IPS DF 6.9 (cell line): ENCODE results near the gene PBX1.

Experiments used
- DNase-seq: peaks from one replicate; pipeline ENCODE4 v3.0.0-alpha.2; 2013; ENCODE audit warnings: low read depth, low spot score
- H3K27ac ChIP-seq: one replicate; pipeline ENCODE4 v1.5.1; 2013; ENCODE audit warnings: low read length, control low read depth
- H3K27me3 ChIP-seq: 2 replicates; pipeline ENCODE4 v1.6.1; 2013; ENCODE audit warnings: mild to moderate bottlenecking, low read length; ENCODE audit not compliant: control insufficient read depth, insufficient read depth
- H3K36me3 ChIP-seq: 2 replicates; pipeline ENCODE4 v1.6.1; 2013; ENCODE audit warnings: low read length; ENCODE audit not compliant: control insufficient read depth, insufficient read depth
- H3K4me1 ChIP-seq: 2 replicates; pipeline ENCODE4 v1.6.1; 2013; ENCODE audit warnings: low read length; ENCODE audit not compliant: control insufficient read depth, insufficient read depth
- H3K4me3 ChIP-seq: 2 replicates; pipeline ENCODE4 v1.5.1; 2013; ENCODE audit warnings: mild to moderate bottlenecking, low read length
- H3K9me3 ChIP-seq: 2 replicates; pipeline ENCODE4 v1.6.1; 2013; ENCODE audit warnings: low read length, inconsistent platforms; ENCODE audit not compliant: control insufficient read depth, insufficient read depth
- WGBS: extraction: QIAGEN DNeasy Blood & Tissue Kit; methylation state at CpG from one replicate; pipeline ENCODE4 v1.1.7; 2013; ENCODE audit warnings: mixed read lengths, missing lambda C conversion rate; ENCODE audit not compliant: insufficient read length, insufficient coverage; 5-methylcytosine and 5-hydroxymethylcytosine counted together

Gene PBX1

GRCh38 chr1:164558461-164559341, at the start of gene PBX1:
PBX1 (plus strand) TSS chr1:164559184.
- no CpG with 5 or more reads among the region's 28 CpGs for WGBS
- peak; percentile 82 for DNase-seq
- Histone ChIP-seq H3K27me3 (no peaks in the 10 kb centered on the region), H3K4me1 (no peaks in the 10 kb centered on the region; the same call in 1 of the 2 replicates), H3K27ac (no peak within 1 kb of the TSS), H3K36me3 (no peaks in the 10 kb centered on the region; the same call in 1 of the 2 replicates), H3K9me3 (no peaks in the 10 kb centered on the region), H3K4me3 (peak within 1 kb of the TSS; percentile 58)

GRCh38 chr1:164510435-164510834, 48.5 kb upstream of the PBX1 start:
- no peak overlapping the region for H3K4me3 ChIP-seq
- no peak for DNase-seq
- no peaks in the 10 kb centered on the region for H3K4me1 ChIP-seq
- no peaks in the 10 kb centered on the region for H3K9me3 ChIP-seq
- no peaks in the 10 kb centered on the region for H3K36me3 ChIP-seq
- no peaks in the 10 kb centered on the region for H3K27me3 ChIP-seq
- no CpG with 5 or more reads among the region's 1 CpG for WGBS
- no peak overlapping the region for H3K27ac ChIP-seq

GRCh38 chr1:164511001-164511705, 47.8 kb upstream of the PBX1 start:
- Histone ChIP-seq H3K27me3 (no peaks in the 10 kb centered on the region), H3K27ac (no peak overlapping the region), H3K4me3 (no peak overlapping the region), H3K9me3 (no peaks in the 10 kb centered on the region), H3K4me1 (no peaks in the 10 kb centered on the region), H3K36me3 (no peaks in the 10 kb centered on the region)
- no CpG with 5 or more reads among the region's 5 CpGs for WGBS
- DNase-seq, result no peak

GRCh38 chr1:164515231-164515630, 43.8 kb upstream of the PBX1 start:
- Histone ChIP-seq H3K27ac (no peak overlapping the region), H3K27me3 (no peaks in the 10 kb centered on the region), H3K4me3 (no peak overlapping the region), H3K36me3 (no peaks in the 10 kb centered on the region), H3K9me3 (no peaks in the 10 kb centered on the region), H3K4me1 (no peaks in the 10 kb centered on the region)
- no peak for DNase-seq
- WGBS, result no CpG with 5 or more reads among the region's 2 CpGs

- H3K9me3 ChIP-seq, result no peaks in the 10 kb centered on the region
- no peak overlapping the region for H3K4me3 ChIP-seq
- H3K36me3 ChIP-seq, result no peaks in the 10 kb centered on the region
- no peak for DNase-seq
- no peaks in the 10 kb centered on the region for H3K27me3 ChIP-seq
- H3K4me1 ChIP-seq, result no peaks in the 10 kb centered on the region
- no peak overlapping the region for H3K27ac ChIP-seq
- WGBS, result no CpG with 5 or more reads among the region's 8 CpGs
Measured at GRCh38 chr1:164515711-164516331, 43.2 kb upstream of the PBX1 start.

GRCh38 chr1:164516591-164516990, 42.4 kb upstream of the PBX1 start:
- H3K4me1 ChIP-seq, result no peaks in the 10 kb centered on the region
- no CpG with 5 or more reads among the region's 7 CpGs for WGBS

GRCh38 chr1:164518692-164519332, 40.2 kb upstream of the PBX1 start:
- Histone ChIP-seq H3K9me3 (no peaks in the 10 kb centered on the region), H3K27ac (no peak overlapping the region), H3K4me3 (no peak overlapping the region), H3K4me1 (no peaks in the 10 kb centered on the region), H3K36me3 (no peaks in the 10 kb centered on the region), H3K27me3 (no peaks in the 10 kb centered on the region)
- WGBS, result no CpG with 5 or more reads among the region's 3 CpGs
- DNase-seq, result no peak

More at GRCh38 chr1:164516591-164516990, 42.4 kb upstream of the PBX1 start:
- Histone ChIP-seq H3K36me3 (no peaks in the 10 kb centered on the region), H3K27ac (no peak overlapping the region), H3K9me3 (no peaks in the 10 kb centered on the region), H3K27me3 (no peaks in the 10 kb centered on the region), H3K4me3 (no peak overlapping the region)
- DNase-seq, result no peak

GRCh38 chr1:164519426-164519825, 39.6 kb upstream of the PBX1 start:
- no CpG with 5 or more reads among the region's 4 CpGs for WGBS
- H3K27me3 ChIP-seq, result no peaks in the 10 kb centered on the region
- H3K4me3 ChIP-seq, result no peak overlapping the region
- no peaks in the 10 kb centered on the region for H3K4me1 ChIP-seq
- no peak overlapping the region for H3K27ac ChIP-seq
- no peak for DNase-seq
- no peaks in the 10 kb centered on the region for H3K36me3 ChIP-seq
- H3K9me3 ChIP-seq, result no peaks in the 10 kb centered on the region

- H3K9me3 ChIP-seq, result no peaks in the 10 kb centered on the region; the same call in 1 of the 2 replicates
- WGBS, result no CpG with 5 or more reads among the region's 2 CpGs
- no peak overlapping the region for H3K27ac ChIP-seq
- H3K27me3 ChIP-seq, result no peaks in the 10 kb centered on the region
- DNase-seq, result no peak
- H3K4me3 ChIP-seq, result no peak overlapping the region
- no peaks in the 10 kb centered on the region for H3K4me1 ChIP-seq
- H3K36me3 ChIP-seq, result no peaks in the 10 kb centered on the region
Measured at GRCh38 chr1:164524810-164525209, 34.2 kb upstream of the PBX1 start.
